ENCODE data around the gene BAG2. TPM values are rescaled to one million over a fixed set of nuclear protein-coding genes. Genes with fewer than 3 reads are reported as not detected.

Gene BAG2
- total RNA-seq: 17.0 TPM

- peak; percentile 91 for DNase-seq (ENCODE audit: low spot score)
Measured at GRCh38 chr6:57172136-57173055, at the start of gene BAG2. Gene BAG2, plus strand, starts transcription at chr6:57172326. Its CDS starts 372 bp downstream, at chr6:57172698.

- no peak for DNase-seq (ENCODE audit: low spot score)
Measured at GRCh38 chr6:57123111-57123510, 49.0 kb upstream of the BAG2 start.

- no peak for DNase-seq (ENCODE audit: low spot score)
Measured at GRCh38 chr6:57127763-57128162, 44.4 kb upstream of the BAG2 start.

GRCh38 chr6:57130661-57131177 is 41.4 kb upstream of the BAG2 start:
- DNase-seq (ENCODE audit: low spot score): no peak

GRCh38 chr6:57134954-57135353 is 37.2 kb upstream of the BAG2 start:
- DNase-seq (ENCODE audit: low spot score): no peak

GRCh38 chr6:57135885-57136284 is 36.2 kb upstream of the BAG2 start:
- DNase-seq (ENCODE audit: low spot score): no peak

- DNase-seq (ENCODE audit: low spot score): no peak
Measured at GRCh38 chr6:57137350-57137749, 34.8 kb upstream of the BAG2 start.

GRCh38 chr6:57138026-57138425 is 34.1 kb upstream of the BAG2 start:
- DNase-seq (ENCODE audit: low spot score): no peak

GRCh38 chr6:57141451-57142177 is 30.5 kb upstream of the BAG2 start:
- no peak for DNase-seq (ENCODE audit: low spot score)

GRCh38 chr6:57142178-57142525 is 30.0 kb upstream of the BAG2 start:
- DNase-seq (ENCODE audit: low spot score): no peak

- no peak for DNase-seq (ENCODE audit: low spot score)
Measured at GRCh38 chr6:57143690-57144089, 28.4 kb upstream of the BAG2 start.

GRCh38 chr6:57147401-57147800 is 24.7 kb upstream of the BAG2 start:
- DNase-seq (ENCODE audit: low spot score): no peak

- DNase-seq (ENCODE audit: low spot score): no peak
Measured at GRCh38 chr6:57147955-57148858, 23.9 kb upstream of the BAG2 start.

GRCh38 chr6:57158658-57159057 is 13.5 kb upstream of the BAG2 start:
- no peak for DNase-seq (ENCODE audit: low spot score)

GRCh38 chr6:57159127-57159526 is 13.0 kb upstream of the BAG2 start:
- no peak for DNase-seq (ENCODE audit: low spot score)

GRCh38 chr6:57162028-57162427 is 10.1 kb upstream of the BAG2 start:
- no peak for DNase-seq (ENCODE audit: low spot score)

- no peak for DNase-seq (ENCODE audit: low spot score)
Measured at GRCh38 chr6:57162516-57162915, 9.6 kb upstream of the BAG2 start.

GRCh38 chr6:57163956-57164355 is 8.2 kb upstream of the BAG2 start:
- DNase-seq (ENCODE audit: low spot score): no peak

- no peak for DNase-seq (ENCODE audit: low spot score)
Measured at GRCh38 chr6:57165080-57165479, 7.0 kb upstream of the BAG2 start.

- no peak for DNase-seq (ENCODE audit: low spot score)
Measured at GRCh38 chr6:57173056-57173885, 1.1 kb downstream of the BAG2 start.
